Lung (tissue), 12 donors: ENCODE data around the gene SLC25A30. TPM values are rescaled to one million over a fixed set of nuclear protein-coding genes. Genes with fewer than 3 reads are reported as not detected.

ENCODE experiments used
- ATAC-seq: fragments of 200-7000 bp; cut with Tn5 transposase; one replicate; pipeline ENCODE4 v1.9.1; 2020; ENCODE audit warnings: moderate number of reproducible peaks; ENCODE audit not compliant: insufficient read depth, low FRiP score
- DNase-seq, 3 donors: peaks; one replicate each; pipeline ENCODE4 v3.0.0-alpha.2; 2013 to 2017
- H3K27ac ChIP-seq, 2 donors: one replicate each; pipeline ENCODE4 v1.5.1; 2013; ENCODE audit warnings: mild to moderate bottlenecking in 2 of 2, moderate library complexity in 2 of 2, control low read depth in 1 of 2, inconsistent platforms in 1 of 2, low read depth in 1 of 2, low read length in 1 of 2
- H3K27me3 ChIP-seq, 3 donors: one replicate each; pipeline ENCODE4 v1.5.1; 2013; ENCODE audit warnings: low read length in 2 of 3; ENCODE audit not compliant: control insufficient read depth in 3 of 3, insufficient read depth in 3 of 3
- H3K36me3 ChIP-seq, 4 donors: one replicate each; pipeline ENCODE4 v1.5.1; 2013; ENCODE audit warnings: low read length in 4 of 4, mild to moderate bottlenecking in 1 of 4, moderate library complexity in 1 of 4; ENCODE audit not compliant: control insufficient read depth in 4 of 4, insufficient read depth in 4 of 4
- H3K4me1 ChIP-seq, 5 donors: one replicate each; pipeline ENCODE4 v1.5.1; 2013; ENCODE audit warnings: low read length in 5 of 5, mild to moderate bottlenecking in 2 of 5, moderate library complexity in 1 of 5; ENCODE audit not compliant: control insufficient read depth in 5 of 5, insufficient read depth in 5 of 5
- H3K4me3 ChIP-seq: one replicate; pipeline ENCODE4 v1.5.1; 2013; ENCODE audit warnings: mild to moderate bottlenecking, control low read depth, moderate library complexity
- H3K9ac ChIP-seq, 2 donors: one replicate each; pipeline ENCODE4 v1.5.1; 2013; ENCODE audit warnings: low read length in 2 of 2, control low read depth in 1 of 2; ENCODE audit not compliant: insufficient read depth in 1 of 2
- H3K9me3 ChIP-seq, 4 donors: one replicate each; pipeline ENCODE4 v1.5.1; 2013; ENCODE audit warnings: low read length in 3 of 4, mild to moderate bottlenecking in 1 of 4, moderate library complexity in 1 of 4; ENCODE audit not compliant: control insufficient read depth in 4 of 4, insufficient read depth in 3 of 4
- WGBS, 2 donors: extraction: QIAGEN DNeasy Blood & Tissue Kit; methylation state at CpG; one replicate each; pipeline ENCODE4 v1.1.7; 2013; 5-methylcytosine and 5-hydroxymethylcytosine counted together
- polyA plus RNA-seq, 2 donors: library from polyadenylated mRNA; stranded (reverse); fragments of 200-250 nt; gene quantifications; one replicate each; pipeline ENCODE4 v1.2.1, GENCODE V29; 2013
- total RNA-seq, 2 donors: library from RNA; depleted of rRNA in 1 of 2; stranded (reverse); fragments of >200 nt in 1 of 2; gene quantifications; one replicate each; pipeline ENCODE4 v1.2.1, GENCODE V29; 2014 to 2021
- TF ChIP-seq, protein P1 (sequence below): IDR thresholded peaks from 2 replicates; pipeline ENCODE4 v1.5.1; 2012; ENCODE audit warnings: mild to moderate bottlenecking; ENCODE audit errors: control extremely low read depth, extremely low read depth
- donor health status: control.
- donor health status: control.
- donor health status: Bipolar disorder and iron deficiency.
- donor health status: healthy.
- donor health status: DM: yes; HTN: yes; CAD: no.

SLC25A30 gene
- total and polyA plus RNA-seq, 4 donors = 7.3 to 24.3 (median 10.2) TPM

DNA sequence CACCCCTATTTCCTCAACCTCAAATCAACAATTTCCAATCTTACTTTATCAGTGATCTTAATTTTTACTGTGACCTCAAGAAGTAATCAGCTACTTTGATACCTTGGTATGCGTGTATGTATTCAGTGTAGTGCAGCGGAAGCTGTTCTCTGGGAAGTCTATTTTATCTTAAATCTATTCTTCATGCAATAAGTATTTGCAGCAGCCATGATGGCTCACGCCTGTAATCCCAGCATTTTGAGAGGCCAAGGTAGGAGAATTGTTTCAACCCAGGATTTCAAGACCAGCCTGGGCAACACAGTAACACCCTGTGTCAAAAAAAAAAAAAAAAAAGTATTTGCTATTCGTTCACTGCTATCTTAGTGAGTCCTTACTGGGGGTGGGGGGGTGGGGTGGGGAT lies 6.5 kb downstream of the SLC25A30 start:
- no peak for DNase-seq
- Histone ChIP-seq H3K4me3 (no peak overlapping the region), H3K9ac (no peak overlapping the region), H3K36me3 (peaks cover 6 to 16% (median 11%) of the 10 kb centered on the region in 4 donors), H3K27ac (peak overlapping the region in 1 of 2 donors; percentile 11), H3K27me3 (no peaks in the 10 kb centered on the region), H3K9me3 (no peaks in the 10 kb centered on the region), H3K4me1 (peaks cover 5 to 16% (median 11%) of the 10 kb centered on the region in 5 donors)
- 85 to 86% methylated on average over 4 of the region's 4 CpGs for WGBS, 2 donors
- ATAC-seq = no peak
- TF ChIP-seq, protein P1, sequence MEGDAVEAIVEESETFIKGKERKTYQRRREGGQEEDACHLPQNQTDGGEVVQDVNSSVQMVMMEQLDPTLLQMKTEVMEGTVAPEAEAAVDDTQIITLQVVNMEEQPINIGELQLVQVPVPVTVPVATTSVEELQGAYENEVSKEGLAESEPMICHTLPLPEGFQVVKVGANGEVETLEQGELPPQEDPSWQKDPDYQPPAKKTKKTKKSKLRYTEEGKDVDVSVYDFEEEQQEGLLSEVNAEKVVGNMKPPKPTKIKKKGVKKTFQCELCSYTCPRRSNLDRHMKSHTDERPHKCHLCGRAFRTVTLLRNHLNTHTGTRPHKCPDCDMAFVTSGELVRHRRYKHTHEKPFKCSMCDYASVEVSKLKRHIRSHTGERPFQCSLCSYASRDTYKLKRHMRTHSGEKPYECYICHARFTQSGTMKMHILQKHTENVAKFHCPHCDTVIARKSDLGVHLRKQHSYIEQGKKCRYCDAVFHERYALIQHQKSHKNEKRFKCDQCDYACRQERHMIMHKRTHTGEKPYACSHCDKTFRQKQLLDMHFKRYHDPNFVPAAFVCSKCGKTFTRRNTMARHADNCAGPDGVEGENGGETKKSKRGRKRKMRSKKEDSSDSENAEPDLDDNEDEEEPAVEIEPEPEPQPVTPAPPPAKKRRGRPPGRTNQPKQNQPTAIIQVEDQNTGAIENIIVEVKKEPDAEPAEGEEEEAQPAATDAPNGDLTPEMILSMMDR = no peak

DNA sequence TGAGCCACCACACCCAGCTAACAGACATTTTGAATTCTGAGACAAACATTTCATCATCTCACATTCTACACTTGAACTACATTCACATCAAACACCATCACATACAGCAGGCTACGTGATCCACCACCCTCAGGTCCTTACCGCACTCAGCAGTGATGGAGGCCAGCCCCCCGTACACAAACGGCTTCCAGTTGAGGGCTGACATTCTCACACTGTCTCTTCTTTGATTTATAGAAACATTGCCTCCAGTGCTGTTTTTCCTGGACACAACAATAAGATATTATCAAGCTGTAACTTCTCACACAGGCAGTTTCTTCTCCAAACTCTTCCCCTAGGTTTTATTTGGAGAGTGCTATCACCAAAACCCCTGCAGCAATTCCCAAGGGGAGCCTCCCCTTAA lies 7.0 kb downstream of the SLC25A30 start:
- Histone ChIP-seq H3K27me3 (no peaks in the 10 kb centered on the region), H3K4me3 (no peak overlapping the region), H3K36me3 (peaks cover 10 to 17% (median 14%) of the 10 kb centered on the region in 4 donors), H3K9me3 (no peaks in the 10 kb centered on the region), H3K27ac (peak overlapping the region in 1 of 2 donors; percentile 11), H3K4me1 (peaks cover 5 to 15% (median 11%) of the 10 kb centered on the region in 5 donors), H3K9ac (no peak overlapping the region)
- 76 to 86% methylated on average over 4 of the region's 4 CpGs for WGBS, 2 donors
- DNase-seq (no peak), ATAC-seq (no peak)
- TF ChIP-seq, protein P1 = no peak

DNA sequence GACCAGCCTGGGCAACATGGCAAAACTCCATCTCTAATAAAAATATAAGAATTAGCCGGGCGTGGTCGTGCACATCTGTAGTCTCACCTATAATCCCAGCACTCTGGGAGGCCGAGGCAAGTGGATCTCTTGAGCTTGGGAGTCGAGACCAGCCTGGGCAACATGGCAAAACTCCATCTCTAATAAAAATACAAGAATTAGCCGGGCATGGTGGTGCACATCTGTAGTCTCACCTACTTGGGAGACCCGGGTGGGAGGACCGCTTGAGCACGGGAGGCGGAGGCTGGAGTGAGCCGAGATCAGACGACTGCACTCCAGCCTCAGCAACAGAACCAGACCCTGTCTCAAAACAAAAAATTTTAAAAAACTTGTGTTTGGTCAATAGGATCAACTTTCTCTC lies 7.7 kb downstream of the SLC25A30 start:
- peaks cover 5 to 15% (median 11%) of the 10 kb centered on the region in 5 donors for H3K4me1 ChIP-seq
- no peak overlapping the region for H3K9ac ChIP-seq
- H3K27ac ChIP-seq = no peak overlapping the region
- TF ChIP-seq, protein P1 = no peak
- DNase-seq (no peak), ATAC-seq (no peak)
- 97% methylated on average over 12 of the region's 12 CpGs for WGBS, 2 donors
- H3K4me3 ChIP-seq = no peak overlapping the region
- H3K27me3 ChIP-seq = no peaks in the 10 kb centered on the region
- H3K36me3 ChIP-seq = peaks cover 10 to 18% (median 15%) of the 10 kb centered on the region in 4 donors
- no peaks in the 10 kb centered on the region for H3K9me3 ChIP-seq

DNA sequence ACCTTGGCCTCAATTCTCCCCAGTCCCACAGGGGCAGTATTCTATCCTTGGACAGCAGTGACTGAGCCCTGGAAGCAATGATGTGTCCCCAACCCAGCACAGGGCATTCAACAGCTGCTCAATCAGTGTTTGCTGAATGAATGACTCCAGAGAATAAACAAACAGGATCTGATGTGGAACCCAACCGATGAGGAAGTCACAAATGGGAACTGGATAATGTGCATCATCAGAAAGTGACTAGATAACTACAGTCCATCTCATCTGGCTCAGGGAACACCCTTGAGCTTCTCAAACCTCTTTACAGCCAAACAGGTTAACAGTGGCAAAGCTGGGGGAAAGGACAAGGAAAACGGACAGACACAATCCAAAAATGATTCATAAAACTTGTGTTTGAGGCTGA lies 8.2 kb downstream of the SLC25A30 start:
- DNase-seq (no peak), ATAC-seq (no peak)
- H3K36me3 ChIP-seq = peaks cover 10 to 20% (median 16%) of the 10 kb centered on the region in 4 donors
- TF ChIP-seq, protein P1 = no peak
- WGBS, 2 donors = 57 to 62% methylated on average over 2 of the region's 2 CpGs
- no peaks in the 10 kb centered on the region for H3K27me3 ChIP-seq
- no peaks in the 10 kb centered on the region for H3K9me3 ChIP-seq
- no peak overlapping the region for H3K27ac ChIP-seq
- peaks cover 3 to 12% (median 9%) of the 10 kb centered on the region in 5 donors for H3K4me1 ChIP-seq
- no peak overlapping the region for H3K9ac ChIP-seq
- H3K4me3 ChIP-seq = no peak overlapping the region
